WERI-Rb-1 (cell line): ENCODE results near the gene RASGRF1.

Experiments used
- DNase-seq: peaks from one replicate; pipeline ENCODE4 v3.0.0-alpha.2; 2020
- H3K27ac ChIP-seq: fragments of 250-450 bp; sonication (Bioruptor Pico); 2 replicates; pipeline ENCODE4 v1.5.1; 2020; ENCODE audit warnings: mild to moderate bottlenecking, moderate library complexity
- H3K27me3 ChIP-seq: fragments of 250-450 bp; sonication (Bioruptor Pico); 2 replicates; pipeline ENCODE4 v1.5.1; 2021; ENCODE audit warnings: mild to moderate bottlenecking, low read depth, moderate library complexity; ENCODE audit not compliant: insufficient read depth, severe bottlenecking
- H3K36me3 ChIP-seq: fragments of 250-450 bp; sonication (Bioruptor Pico); 2 replicates; pipeline ENCODE4 v1.5.1; 2020; ENCODE audit warnings: mild to moderate bottlenecking, moderate library complexity
- H3K4me3 ChIP-seq: 2 replicates; pipeline ENCODE4 v1.5.1; 2011; ENCODE audit warnings: low read depth, mild to moderate bottlenecking, control low read depth, low read length
- H3K9me3 ChIP-seq: fragments of 250-450 bp; sonication (Bioruptor Pico); 2 replicates; pipeline ENCODE4 v1.5.1; 2021; ENCODE audit warnings: mild to moderate bottlenecking, moderate library complexity; ENCODE audit not compliant: severe bottlenecking
- TF ChIP-seq, protein P1 (sequence below): IDR thresholded peaks from 2 replicates; pipeline ENCODE4 v1.5.1; 2011; ENCODE audit warnings: low read depth, mild to moderate bottlenecking, control low read depth, inconsistent platforms, low read length

Gene RASGRF1

DNA sequence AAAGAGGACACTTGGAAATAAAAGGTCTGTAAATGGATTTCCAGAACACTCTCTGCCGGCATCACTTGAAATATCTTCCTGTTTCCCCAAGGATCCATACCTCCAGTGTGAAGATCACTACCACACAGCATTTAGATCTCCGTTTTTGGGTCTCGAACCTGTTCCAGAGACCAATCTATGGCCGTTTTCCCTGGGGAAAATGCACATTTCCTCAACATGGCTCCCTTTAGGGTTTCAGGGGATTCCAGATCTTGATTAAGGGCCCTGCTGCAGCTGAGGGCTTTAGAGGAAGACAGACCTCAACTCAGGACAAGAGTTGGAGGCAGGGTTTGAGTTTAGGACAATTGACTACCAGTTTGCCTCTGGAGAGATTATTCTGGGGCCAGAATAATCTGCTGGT, 147.8 kb downstream of the RASGRF1 start:
- Histone ChIP-seq H3K4me3 (no peak overlapping the region), H3K9me3 (no peaks in the 10 kb centered on the region), H3K36me3 (peaks cover 5% of the 10 kb centered on the region), H3K27me3 (no peaks in the 10 kb centered on the region), H3K27ac (no peak overlapping the region)
- TF ChIP-seq, protein P1, sequence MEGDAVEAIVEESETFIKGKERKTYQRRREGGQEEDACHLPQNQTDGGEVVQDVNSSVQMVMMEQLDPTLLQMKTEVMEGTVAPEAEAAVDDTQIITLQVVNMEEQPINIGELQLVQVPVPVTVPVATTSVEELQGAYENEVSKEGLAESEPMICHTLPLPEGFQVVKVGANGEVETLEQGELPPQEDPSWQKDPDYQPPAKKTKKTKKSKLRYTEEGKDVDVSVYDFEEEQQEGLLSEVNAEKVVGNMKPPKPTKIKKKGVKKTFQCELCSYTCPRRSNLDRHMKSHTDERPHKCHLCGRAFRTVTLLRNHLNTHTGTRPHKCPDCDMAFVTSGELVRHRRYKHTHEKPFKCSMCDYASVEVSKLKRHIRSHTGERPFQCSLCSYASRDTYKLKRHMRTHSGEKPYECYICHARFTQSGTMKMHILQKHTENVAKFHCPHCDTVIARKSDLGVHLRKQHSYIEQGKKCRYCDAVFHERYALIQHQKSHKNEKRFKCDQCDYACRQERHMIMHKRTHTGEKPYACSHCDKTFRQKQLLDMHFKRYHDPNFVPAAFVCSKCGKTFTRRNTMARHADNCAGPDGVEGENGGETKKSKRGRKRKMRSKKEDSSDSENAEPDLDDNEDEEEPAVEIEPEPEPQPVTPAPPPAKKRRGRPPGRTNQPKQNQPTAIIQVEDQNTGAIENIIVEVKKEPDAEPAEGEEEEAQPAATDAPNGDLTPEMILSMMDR, result no peak
- DNase-seq, result no peak

DNA sequence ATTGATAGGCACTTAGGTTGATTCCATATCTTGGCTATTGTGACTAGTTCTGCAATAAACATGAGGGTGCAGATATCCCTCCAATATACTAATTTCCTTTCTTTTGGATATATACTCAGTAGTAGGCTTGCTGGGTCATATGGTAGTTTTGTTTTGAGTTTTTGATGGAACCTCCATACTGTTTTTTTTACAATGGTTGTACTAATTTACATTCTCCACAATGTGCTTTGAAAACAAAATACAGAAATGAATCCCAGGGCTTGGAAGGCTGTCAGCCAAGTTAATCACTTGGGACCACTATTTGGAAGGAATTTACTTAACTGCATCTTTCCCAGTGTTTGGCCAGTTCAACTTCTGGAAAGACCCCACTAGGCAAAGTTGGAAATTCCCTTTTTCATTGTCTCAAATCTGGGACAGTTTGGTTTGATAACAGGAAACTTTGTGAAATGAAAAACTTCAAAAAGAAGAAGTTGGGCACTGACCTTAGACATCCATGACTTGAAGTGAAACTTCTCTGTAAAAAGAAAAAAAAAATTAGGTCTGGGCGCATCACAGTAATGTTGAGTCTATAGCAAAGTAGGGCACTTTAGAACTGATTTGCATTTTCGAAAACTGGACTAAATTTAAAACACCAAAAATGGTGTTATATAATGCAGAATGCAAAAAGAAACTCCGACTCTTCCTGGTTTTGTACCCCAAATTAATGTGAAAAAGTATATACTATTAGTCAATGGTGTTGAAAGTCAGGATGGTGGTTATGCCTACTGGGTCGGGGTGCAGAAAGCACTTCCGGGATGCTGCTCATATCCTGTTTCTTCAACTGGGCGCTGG, 151.7 kb downstream of the RASGRF1 start:
- Histone ChIP-seq H3K36me3 (peaks cover 13% of the 10 kb centered on the region), H3K27ac (no peak overlapping the region), H3K27me3 (no peaks in the 10 kb centered on the region), H3K4me3 (no peak overlapping the region), H3K9me3 (no peaks in the 10 kb centered on the region)
- TF ChIP-seq, protein P1, result no peak
- no peak for DNase-seq

DNA sequence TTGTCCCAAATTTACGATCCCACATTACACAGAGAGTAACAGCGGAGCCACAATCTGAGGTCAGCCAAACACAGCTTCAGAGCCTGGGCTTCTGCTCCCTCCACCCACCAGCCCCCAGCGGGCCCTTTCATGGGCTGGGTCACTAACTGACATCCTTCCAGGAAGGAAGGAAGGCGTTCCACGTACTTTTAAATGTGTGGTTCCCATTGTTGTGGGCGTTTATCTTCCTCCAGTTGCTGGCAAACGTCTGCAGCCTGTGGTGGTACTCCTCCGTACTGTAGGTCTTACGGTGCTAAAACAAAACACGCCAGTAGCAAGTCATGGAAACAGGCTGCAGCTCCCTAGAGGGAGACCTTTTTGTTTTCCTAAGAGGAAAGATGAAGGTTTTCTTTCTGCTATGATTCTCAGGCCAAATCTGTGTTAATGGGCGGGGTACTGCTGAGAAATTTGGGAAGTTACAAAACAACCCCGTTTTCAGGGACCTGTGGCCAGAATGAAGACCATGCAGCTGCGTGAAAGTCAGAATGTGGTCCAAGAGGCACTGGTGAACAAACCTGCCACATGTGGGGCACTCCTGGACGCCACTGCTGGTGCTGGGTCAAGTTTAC, 153.3 kb downstream of the RASGRF1 start:
- DNase-seq, result no peak
- TF ChIP-seq, protein P1, result no peak
- no peak overlapping the region for H3K4me3 ChIP-seq
- H3K27ac ChIP-seq, result no peak overlapping the region
- no peaks in the 10 kb centered on the region for H3K27me3 ChIP-seq
- peaks cover 13% of the 10 kb centered on the region for H3K36me3 ChIP-seq
- H3K9me3 ChIP-seq, result no peaks in the 10 kb centered on the region

DNA sequence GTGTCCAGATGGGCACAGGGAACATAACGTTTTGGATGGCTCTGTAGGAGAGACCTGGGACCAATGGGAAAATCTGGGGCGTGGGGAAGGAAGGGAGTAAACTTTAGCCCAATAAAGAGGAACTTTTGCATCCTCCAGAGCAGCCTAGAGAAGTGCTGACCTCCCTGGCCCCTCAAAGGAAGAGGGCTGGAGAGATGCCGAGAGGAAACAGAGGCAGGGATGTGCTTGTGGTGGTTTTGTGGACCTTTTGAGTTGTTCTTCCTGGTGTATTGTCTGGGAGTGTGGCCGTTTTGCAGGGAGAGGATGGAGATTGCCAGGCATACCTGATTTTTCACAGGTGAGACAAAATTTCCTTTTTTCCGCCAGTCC, 155.9 kb downstream of the RASGRF1 start:
- Histone ChIP-seq H3K27me3 (no peaks in the 10 kb centered on the region), H3K4me3 (no peak overlapping the region), H3K9me3 (no peaks in the 10 kb centered on the region), H3K27ac (no peak overlapping the region), H3K36me3 (peaks cover 16% of the 10 kb centered on the region)
- no peak for DNase-seq
- TF ChIP-seq, protein P1, result no peak

DNA sequence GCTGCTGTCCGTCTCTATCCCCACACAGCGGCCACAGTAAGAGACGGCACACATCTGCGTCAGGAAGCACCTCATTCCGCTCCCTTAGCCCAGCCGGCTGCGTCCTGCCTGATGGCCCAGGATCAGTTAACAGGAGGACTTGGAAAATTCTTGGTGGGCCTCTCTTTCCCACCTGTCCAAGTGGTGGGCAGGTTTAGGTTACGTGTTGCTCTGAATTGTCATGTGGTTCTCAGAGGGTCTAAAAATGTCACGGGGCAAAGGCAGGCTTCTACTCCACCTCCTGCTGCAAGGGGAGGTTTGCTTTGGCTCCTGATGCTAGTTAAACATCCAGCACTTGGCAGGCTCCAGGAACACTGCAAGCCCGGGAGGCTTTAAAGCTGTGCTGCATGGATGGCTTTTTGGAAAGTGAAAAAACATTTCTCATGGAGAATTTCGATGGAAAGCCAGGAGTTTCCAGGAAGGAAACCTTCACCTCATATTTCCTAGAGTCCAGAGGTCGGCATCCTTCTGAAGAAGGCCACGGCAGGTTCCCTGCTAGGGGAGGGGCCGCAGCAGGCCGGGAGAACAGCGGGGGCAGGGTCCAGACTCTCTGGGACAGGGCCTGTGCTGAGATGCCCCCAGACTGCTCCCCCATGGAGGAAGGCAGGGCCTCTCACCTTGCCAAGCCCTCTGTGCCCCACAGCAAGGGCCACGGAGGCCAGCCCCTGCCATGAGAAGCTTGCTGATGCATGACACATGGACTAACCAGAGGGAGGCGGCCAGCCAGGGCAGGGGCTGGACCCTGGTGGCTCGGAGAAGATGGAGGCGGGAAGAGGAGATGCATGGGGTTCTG, 156.5 kb downstream of the RASGRF1 start:
- Histone ChIP-seq H3K9me3 (no peaks in the 10 kb centered on the region), H3K27me3 (no peaks in the 10 kb centered on the region), H3K36me3 (peaks cover 16% of the 10 kb centered on the region), H3K27ac (no peak overlapping the region), H3K4me3 (no peak overlapping the region)
- TF ChIP-seq, protein P1, result no peak
- DNase-seq, result no peak
